ENCODE data around the gene STARD3NL.

GRCh38 chr7:38242814-38243213, 64.8 kb downstream of the STARD3NL start:
- TF ChIP-seq FOXP1 (CRISPR knock-in tag; IDR thresholded peaks at IDR 0.05; ENCODE audit: borderline replicate concordance) = no peak
- TF ChIP-seq NFATC4 (CRISPR knock-in tag; IDR thresholded peaks at IDR 0.05) = no peak
- TF ChIP-seq, protein P1, sequence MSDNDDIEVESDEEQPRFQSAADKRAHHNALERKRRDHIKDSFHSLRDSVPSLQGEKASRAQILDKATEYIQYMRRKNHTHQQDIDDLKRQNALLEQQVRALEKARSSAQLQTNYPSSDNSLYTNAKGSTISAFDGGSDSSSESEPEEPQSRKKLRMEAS (CRISPR knock-in tag; IDR thresholded peaks at IDR 0.05) = no peak
- TF ChIP-seq SP1 (CRISPR knock-in tag; conservative IDR thresholded peaks at IDR 0.05) = no peak
- TF ChIP-seq, protein P2, sequence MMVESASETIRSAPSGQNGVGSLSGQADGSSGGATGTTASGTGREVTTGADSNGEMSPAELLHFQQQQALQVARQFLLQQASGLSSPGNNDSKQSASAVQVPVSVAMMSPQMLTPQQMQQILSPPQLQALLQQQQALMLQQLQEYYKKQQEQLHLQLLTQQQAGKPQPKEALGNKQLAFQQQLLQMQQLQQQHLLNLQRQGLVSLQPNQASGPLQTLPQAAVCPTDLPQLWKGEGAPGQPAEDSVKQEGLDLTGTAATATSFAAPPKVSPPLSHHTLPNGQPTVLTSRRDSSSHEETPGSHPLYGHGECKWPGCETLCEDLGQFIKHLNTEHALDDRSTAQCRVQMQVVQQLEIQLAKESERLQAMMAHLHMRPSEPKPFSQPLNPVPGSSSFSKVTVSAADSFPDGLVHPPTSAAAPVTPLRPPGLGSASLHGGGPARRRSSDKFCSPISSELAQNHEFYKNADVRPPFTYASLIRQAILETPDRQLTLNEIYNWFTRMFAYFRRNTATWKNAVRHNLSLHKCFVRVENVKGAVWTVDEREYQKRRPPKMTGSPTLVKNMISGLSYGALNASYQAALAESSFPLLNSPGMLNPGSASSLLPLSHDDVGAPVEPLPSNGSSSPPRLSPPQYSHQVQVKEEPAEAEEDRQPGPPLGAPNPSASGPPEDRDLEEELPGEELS (CRISPR knock-in tag; IDR thresholded peaks at IDR 0.05) = no peak
- TF ChIP-seq, protein P3, sequence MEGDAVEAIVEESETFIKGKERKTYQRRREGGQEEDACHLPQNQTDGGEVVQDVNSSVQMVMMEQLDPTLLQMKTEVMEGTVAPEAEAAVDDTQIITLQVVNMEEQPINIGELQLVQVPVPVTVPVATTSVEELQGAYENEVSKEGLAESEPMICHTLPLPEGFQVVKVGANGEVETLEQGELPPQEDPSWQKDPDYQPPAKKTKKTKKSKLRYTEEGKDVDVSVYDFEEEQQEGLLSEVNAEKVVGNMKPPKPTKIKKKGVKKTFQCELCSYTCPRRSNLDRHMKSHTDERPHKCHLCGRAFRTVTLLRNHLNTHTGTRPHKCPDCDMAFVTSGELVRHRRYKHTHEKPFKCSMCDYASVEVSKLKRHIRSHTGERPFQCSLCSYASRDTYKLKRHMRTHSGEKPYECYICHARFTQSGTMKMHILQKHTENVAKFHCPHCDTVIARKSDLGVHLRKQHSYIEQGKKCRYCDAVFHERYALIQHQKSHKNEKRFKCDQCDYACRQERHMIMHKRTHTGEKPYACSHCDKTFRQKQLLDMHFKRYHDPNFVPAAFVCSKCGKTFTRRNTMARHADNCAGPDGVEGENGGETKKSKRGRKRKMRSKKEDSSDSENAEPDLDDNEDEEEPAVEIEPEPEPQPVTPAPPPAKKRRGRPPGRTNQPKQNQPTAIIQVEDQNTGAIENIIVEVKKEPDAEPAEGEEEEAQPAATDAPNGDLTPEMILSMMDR (IDR thresholded peaks at IDR 0.05) = no peak
- TF ChIP-seq AR (CRISPR knock-in tag; IDR thresholded peaks at IDR 0.05) = no peak
- TF ChIP-seq RELA (CRISPR knock-in tag; IDR thresholded peaks at IDR 0.05; ENCODE audit: borderline replicate concordance) = no peak
- TF ChIP-seq, protein P4, sequence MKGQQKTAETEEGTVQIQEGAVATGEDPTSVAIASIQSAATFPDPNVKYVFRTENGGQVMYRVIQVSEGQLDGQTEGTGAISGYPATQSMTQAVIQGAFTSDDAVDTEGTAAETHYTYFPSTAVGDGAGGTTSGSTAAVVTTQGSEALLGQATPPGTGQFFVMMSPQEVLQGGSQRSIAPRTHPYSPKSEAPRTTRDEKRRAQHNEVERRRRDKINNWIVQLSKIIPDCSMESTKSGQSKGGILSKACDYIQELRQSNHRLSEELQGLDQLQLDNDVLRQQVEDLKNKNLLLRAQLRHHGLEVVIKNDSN (CRISPR knock-in tag; IDR thresholded peaks at IDR 0.05) = no peak
- no peak for TF ChIP-seq CREB1 (CRISPR knock-in tag; IDR thresholded peaks at IDR 0.05)
- TF ChIP-seq, protein P5, sequence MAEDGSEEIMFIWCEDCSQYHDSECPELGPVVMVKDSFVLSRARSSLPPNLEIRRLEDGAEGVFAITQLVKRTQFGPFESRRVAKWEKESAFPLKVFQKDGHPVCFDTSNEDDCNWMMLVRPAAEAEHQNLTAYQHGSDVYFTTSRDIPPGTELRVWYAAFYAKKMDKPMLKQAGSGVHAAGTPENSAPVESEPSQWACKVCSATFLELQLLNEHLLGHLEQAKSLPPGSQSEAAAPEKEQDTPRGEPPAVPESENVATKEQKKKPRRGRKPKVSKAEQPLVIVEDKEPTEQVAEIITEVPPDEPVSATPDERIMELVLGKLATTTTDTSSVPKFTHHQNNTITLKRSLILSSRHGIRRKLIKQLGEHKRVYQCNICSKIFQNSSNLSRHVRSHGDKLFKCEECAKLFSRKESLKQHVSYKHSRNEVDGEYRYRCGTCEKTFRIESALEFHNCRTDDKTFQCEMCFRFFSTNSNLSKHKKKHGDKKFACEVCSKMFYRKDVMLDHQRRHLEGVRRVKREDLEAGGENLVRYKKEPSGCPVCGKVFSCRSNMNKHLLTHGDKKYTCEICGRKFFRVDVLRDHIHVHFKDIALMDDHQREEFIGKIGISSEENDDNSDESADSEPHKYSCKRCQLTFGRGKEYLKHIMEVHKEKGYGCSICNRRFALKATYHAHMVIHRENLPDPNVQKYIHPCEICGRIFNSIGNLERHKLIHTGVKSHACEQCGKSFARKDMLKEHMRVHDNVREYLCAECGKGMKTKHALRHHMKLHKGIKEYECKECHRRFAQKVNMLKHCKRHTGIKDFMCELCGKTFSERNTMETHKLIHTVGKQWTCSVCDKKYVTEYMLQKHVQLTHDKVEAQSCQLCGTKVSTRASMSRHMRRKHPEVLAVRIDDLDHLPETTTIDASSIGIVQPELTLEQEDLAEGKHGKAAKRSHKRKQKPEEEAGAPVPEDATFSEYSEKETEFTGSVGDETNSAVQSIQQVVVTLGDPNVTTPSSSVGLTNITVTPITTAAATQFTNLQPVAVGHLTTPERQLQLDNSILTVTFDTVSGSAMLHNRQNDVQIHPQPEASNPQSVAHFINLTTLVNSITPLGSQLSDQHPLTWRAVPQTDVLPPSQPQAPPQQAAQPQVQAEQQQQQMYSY (CRISPR knock-in tag; IDR thresholded peaks at IDR 0.05) = no peak
